Left ventricle myocardium inferior (tissue), 1 donor: ENCODE measurements around the gene RAB37. TPM values are rescaled to one million over a fixed set of nuclear protein-coding genes. Genes with fewer than 3 reads are reported as not detected.

ENCODE experiments used
- DNase-seq: peaks from one replicate; pipeline ENCODE4 v3.0.0-alpha.2; 2020
- H3K27ac ChIP-seq: fragments of 200-600 bp; replicated peaks from 2 replicates; pipeline ENCODE4 v1.8.0; 2021
- H3K27me3 ChIP-seq: fragments of 200-600 bp; 2 replicates; pipeline ENCODE4 v1.8.0; 2021; ENCODE audit warnings: low read depth
- H3K36me3 ChIP-seq: fragments of 200-600 bp; 2 replicates; pipeline ENCODE4 v1.8.0; 2021
- H3K4me1 ChIP-seq: fragments of 200-600 bp; 2 replicates; pipeline ENCODE4 v1.8.0; 2021
- H3K4me3 ChIP-seq: fragments of 200-600 bp; 2 replicates; pipeline ENCODE4 v1.8.0; 2021; ENCODE audit warnings: mild to moderate bottlenecking, moderate library complexity
- H3K9me3 ChIP-seq: fragments of 200-600 bp; replicated peaks from 2 replicates; pipeline ENCODE4 v1.8.0; 2021
- CTCF ChIP-seq: fragments of 200-600 bp; IDR thresholded peaks from 2 replicates; pipeline ENCODE4 v1.8.0; 2021; ENCODE audit warnings: antibody characterized with exemption, mild to moderate bottlenecking, borderline replicate concordance
- intact Hi-C: fragments of 100-400 bp; cut with micrococcal nuclease; formaldehyde crosslinking; loops from one replicate; pipeline ENCODE4 v1.11.0; 2022
- total RNA-seq: library from RNA; stranded (reverse); fragmentation: NEBNext Ultra II Directional; extraction: Animal tissue kit (Norgen Biotek cat#: 25700); gene quantifications from one replicate; pipeline ENCODE4 v1.2.1, GENCODE V29; 2021
- donor health status: DM: no; HTN: yes; CAD: no; lungs with severe emphysema.

Gene RAB37
- total RNA-seq, 1 donor from 2014 or later, result 1.9 TPM

- Histone ChIP-seq H3K27me3 (peaks cover 18% of the 10 kb centered on the region), H3K4me3 (no peak overlapping the region), H3K27ac (no peak overlapping the region), H3K4me1 (no peaks in the 10 kb centered on the region), H3K9me3 (peaks cover 3% of the 10 kb centered on the region), H3K36me3 (no peaks in the 10 kb centered on the region)
- no peak for TF ChIP-seq CTCF
- DNase-seq, result no peak
- intact Hi-C loops, result no loop called here
Measured at GRCh38 chr17:74725111-74725510, 11.9 kb upstream of the RAB37 start.

GRCh38 chr17:74728033-74728701 lies 8.9 kb upstream of the RAB37 start:
- intact Hi-C loops, result no loop called here
- peaks cover 31% of the 10 kb centered on the region for H3K27me3 ChIP-seq
- no peaks in the 10 kb centered on the region for H3K36me3 ChIP-seq
- no peaks in the 10 kb centered on the region for H3K9me3 ChIP-seq
- no peaks in the 10 kb centered on the region for H3K4me1 ChIP-seq
- no peak for DNase-seq
- no peak for TF ChIP-seq CTCF
- H3K4me3 ChIP-seq, result no peak overlapping the region
- no peak overlapping the region for H3K27ac ChIP-seq

GRCh38 chr17:74728702-74729075 lies 8.4 kb upstream of the RAB37 start:
- Histone ChIP-seq H3K9me3 (no peaks in the 10 kb centered on the region), H3K4me3 (no peak overlapping the region), H3K4me1 (no peaks in the 10 kb centered on the region), H3K36me3 (no peaks in the 10 kb centered on the region), H3K27ac (no peak overlapping the region), H3K27me3 (peaks cover 34% of the 10 kb centered on the region)
- no peak for DNase-seq
- intact Hi-C loops, result no loop called here
- TF ChIP-seq CTCF, result no peak

- no peak for DNase-seq
- intact Hi-C loops, result no loop called here
- no peak for TF ChIP-seq CTCF
Measured at GRCh38 chr17:74729368-74729767, 7.7 kb upstream of the RAB37 start.

GRCh38 chr17:74729866-74730265 lies 7.2 kb upstream of the RAB37 start:
- TF ChIP-seq CTCF, result no peak
- Histone ChIP-seq H3K27ac (no peak overlapping the region), H3K4me1 (no peaks in the 10 kb centered on the region), H3K9me3 (no peaks in the 10 kb centered on the region), H3K4me3 (no peak overlapping the region), H3K36me3 (no peaks in the 10 kb centered on the region), H3K27me3 (peaks cover 45% of the 10 kb centered on the region)
- intact Hi-C loops, result no loop called here
- DNase-seq, result no peak

More at GRCh38 chr17:74729368-74729767, 7.7 kb upstream of the RAB37 start:
- Histone ChIP-seq H3K27ac (no peak overlapping the region), H3K27me3 (peaks cover 41% of the 10 kb centered on the region), H3K4me1 (no peaks in the 10 kb centered on the region), H3K9me3 (no peaks in the 10 kb centered on the region), H3K36me3 (no peaks in the 10 kb centered on the region), H3K4me3 (no peak overlapping the region)
